GM23248 (cell line): ENCODE data around the gene GPR173.

ENCODE experiments used
- EZH2 ChIP-seq: fragments of 200-600 bp; sonication (generic); IDR thresholded peaks from 2 replicates; pipeline ENCODE4 v1.6.1; 2018; ENCODE audit warnings: antibody characterized with exemption, mild to moderate bottlenecking; ENCODE audit not compliant: insufficient read depth, poor library complexity, severe bottlenecking
- EZH2phosphoT487 ChIP-seq: fragments of 200-600 bp; sonication (generic); IDR thresholded peaks from 2 replicates; pipeline ENCODE4 v1.6.1; 2018; ENCODE audit warnings: antibody characterized with exemption, moderate library complexity, mild to moderate bottlenecking, low read depth; ENCODE audit not compliant: insufficient read depth

GRCh38 chrX:53000447-53001135 is 48.0 kb upstream of the GPR173 start:
- TF ChIP-seq EZH2 = no peak
- no peak for TF ChIP-seq EZH2phosphoT487
